GM12865 (cell line): ENCODE data around the gene CALD1.

Source experiments
- DNase-seq: peaks from one replicate; pipeline ENCODE4 v3.0.0; 2010; ENCODE audit warnings: low read depth
- H3K4me3 ChIP-seq: 2 replicates; pipeline ENCODE4 v1.5.1; 2011; ENCODE audit warnings: mild to moderate bottlenecking, low read depth, low read length, control low read depth
- TF ChIP-seq, protein P1 (sequence below): IDR thresholded peaks from 2 replicates; pipeline ENCODE4 v1.5.1; 2011; ENCODE audit warnings: low read length, control low read depth, low read depth, inconsistent platforms; ENCODE audit not compliant: insufficient read depth; ENCODE audit errors: missing control alignments

The CALD1 gene

DNA sequence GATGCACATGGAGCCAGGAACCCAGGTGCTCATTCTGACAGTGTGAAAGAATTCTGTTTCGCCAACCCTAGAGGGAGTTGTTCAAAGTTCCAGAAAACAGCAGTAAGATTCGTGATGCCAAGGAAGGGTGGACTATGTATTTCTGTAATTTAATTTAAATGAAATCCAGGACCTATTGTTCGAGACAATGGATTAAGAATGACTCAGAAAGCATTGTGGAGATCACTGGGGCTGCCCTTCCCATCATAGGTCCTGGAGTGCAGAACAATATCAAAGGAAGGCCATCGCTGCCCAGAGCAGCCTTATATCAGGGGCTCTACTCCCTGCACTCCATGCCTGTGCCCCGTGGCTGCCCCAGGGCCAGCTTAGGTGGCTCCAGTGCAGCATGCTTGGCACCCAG, 32.1 kb upstream of the CALD1 start:
- H3K4me3 ChIP-seq = no peak overlapping the region
- TF ChIP-seq, protein P1, sequence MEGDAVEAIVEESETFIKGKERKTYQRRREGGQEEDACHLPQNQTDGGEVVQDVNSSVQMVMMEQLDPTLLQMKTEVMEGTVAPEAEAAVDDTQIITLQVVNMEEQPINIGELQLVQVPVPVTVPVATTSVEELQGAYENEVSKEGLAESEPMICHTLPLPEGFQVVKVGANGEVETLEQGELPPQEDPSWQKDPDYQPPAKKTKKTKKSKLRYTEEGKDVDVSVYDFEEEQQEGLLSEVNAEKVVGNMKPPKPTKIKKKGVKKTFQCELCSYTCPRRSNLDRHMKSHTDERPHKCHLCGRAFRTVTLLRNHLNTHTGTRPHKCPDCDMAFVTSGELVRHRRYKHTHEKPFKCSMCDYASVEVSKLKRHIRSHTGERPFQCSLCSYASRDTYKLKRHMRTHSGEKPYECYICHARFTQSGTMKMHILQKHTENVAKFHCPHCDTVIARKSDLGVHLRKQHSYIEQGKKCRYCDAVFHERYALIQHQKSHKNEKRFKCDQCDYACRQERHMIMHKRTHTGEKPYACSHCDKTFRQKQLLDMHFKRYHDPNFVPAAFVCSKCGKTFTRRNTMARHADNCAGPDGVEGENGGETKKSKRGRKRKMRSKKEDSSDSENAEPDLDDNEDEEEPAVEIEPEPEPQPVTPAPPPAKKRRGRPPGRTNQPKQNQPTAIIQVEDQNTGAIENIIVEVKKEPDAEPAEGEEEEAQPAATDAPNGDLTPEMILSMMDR = no peak
- no peak for DNase-seq

DNA sequence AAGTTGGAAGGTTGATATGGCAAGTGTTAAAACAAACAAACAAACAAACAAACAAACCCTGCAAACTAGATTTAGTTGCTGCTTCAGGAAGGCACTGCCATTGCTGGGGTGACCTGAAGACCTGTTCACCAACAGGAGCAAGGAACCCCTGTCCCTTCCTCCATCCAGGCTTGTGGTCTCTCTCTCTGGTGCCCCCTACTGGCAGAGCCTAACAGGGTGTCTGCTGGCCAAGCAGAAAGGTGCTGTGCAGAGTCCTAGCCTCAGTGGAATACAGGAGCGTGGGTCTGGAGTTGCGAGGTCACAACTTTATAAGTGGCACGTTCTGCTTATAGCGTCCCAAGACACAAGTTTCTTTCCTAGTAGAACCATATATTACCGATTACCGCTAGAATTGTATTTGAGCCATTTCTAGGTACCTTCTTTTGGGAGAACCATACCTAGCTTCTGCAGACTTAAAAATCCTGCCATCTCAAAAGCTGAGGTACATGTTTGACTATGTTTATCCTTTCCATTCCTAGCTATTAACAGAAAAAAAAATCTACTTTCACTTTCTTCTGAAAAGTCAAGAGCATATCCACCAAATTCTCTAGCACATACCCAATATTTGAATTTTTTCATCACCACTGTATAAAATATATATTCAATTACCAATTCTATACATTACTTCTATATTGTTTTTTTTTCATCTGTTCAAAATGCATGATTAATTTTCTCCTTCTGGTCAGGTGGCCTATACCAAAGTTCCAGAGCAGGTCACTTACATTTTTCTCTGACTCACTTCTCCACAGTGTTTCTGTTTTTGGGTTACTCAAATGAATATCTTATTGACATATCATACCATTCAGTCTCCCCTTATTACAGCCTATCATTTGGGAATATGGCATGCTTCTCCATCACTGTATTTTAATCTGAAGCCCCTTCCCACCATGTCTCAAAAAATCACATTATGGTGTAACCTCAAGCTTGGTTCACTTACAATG, 29.1 kb upstream of the CALD1 start:
- no peak overlapping the region for H3K4me3 ChIP-seq
- TF ChIP-seq, protein P1 = peak; percentile 82
- peak; percentile 74 for DNase-seq

DNA sequence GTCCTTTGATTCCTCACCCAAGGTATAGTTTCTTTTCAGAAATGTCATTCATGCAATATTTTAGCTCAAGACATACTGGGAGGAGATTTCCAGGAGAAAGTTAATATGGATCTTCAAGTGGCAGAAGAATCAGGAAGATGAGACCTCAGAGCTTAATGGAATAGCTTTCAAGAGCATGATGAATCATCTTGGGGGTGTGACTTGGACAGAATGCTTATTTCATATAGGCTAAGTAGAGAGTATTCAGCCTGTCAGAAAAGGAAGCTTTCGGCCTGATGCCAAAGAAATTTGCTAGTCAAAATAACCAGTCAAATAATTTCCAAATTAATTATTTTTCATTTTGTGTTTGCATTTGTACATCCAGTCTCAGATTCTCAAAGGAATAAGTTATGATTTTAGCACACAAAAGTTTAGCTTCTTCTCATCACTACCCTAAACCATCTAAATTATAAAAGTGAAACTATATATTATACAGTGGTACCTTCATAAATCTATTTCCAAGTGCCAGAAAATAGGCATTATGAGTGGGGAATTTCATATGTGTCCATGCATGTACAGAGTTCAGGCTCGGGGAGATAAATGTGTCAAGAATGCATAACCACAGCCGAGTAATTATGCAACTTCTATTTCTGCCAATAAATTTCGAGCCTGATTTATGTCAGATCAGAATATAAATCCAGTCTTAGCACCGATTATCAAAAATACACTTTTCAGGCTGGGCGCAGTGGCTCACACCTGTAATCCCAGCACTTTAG, 27.3 kb upstream of the CALD1 start:
- no peak overlapping the region for H3K4me3 ChIP-seq
- TF ChIP-seq, protein P1 = no peak
- DNase-seq = no peak

DNA sequence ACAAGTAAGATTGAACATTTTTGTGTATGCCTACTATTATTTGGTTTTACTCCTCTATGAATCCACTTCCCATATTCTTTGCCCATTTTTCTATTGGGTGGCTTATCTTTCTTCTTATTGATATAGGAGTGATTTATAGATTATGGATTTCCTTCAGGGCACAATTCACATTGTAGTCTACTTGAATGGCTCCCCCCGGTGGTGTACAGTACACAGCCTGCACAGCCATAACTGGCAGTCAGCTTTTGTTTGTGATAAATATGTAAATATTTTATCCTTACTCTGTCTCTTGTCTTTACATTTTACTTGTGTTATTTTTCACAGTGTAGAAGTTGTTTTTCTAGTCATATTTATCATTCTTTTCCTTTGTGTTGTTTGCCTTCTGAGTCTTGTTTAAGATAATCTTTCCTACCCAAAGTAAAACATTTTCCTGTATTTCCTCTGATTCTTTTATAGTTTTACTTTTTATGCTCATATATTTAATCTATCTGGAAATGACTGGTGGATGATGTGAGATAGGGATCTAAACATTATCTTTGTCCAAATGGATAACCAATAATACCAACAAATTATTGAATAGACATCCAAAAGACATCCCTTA, 23.9 kb upstream of the CALD1 start:
- no peak overlapping the region for H3K4me3 ChIP-seq
- TF ChIP-seq, protein P1 = peak; percentile 23
- DNase-seq = peak; percentile 33

DNA sequence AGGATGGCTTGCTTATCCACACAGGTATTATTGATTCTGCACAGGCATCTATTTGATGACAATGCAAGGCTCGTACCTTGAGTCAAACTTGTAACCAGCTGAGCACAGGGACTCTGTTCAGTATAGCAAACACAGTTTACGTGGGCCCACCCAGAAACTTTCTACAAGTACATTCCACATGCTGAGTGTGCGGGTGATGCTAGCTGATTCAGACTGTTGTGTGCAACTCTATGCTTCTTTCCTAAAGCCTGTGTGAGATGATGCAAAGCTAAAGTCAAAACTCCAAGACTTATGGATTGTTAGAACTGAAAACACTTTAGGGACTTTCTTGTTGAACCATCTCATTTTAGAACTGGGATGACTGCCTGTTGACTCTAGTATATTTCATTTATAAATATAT, 21.5 kb upstream of the CALD1 start:
- no peak for DNase-seq
- H3K4me3 ChIP-seq = no peak overlapping the region
- TF ChIP-seq, protein P1 = no peak

DNA sequence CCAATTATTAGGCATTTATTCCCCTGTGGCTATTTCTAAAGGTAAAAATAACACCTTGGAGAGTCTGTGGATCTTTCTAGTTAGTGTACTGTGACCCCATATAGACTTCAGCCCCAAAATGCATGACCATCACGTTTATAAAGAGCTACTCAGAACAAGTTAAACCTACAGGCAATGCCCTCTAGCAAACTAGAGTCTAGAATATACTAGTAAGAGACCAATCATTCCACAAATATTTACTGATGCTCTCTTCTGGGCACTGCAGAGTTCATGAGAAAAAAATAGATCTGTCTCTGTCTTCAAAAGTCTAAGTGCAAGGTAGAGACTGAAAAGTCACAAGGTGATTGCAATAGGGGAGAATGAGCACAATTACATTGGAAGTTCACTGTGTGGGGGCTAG, 20.5 kb upstream of the CALD1 start:
- no peak for DNase-seq
- H3K4me3 ChIP-seq = no peak overlapping the region
- TF ChIP-seq, protein P1 = no peak
